ENCODE measurements around the gene ALDH1L1. TPM values are rescaled to one million over a fixed set of nuclear protein-coding genes. Genes with fewer than 3 reads are reported as not detected.

ALDH1L1 gene
- total and polyA plus RNA-seq, 2 of the 4 experiments (the other 2 are of a cell fraction): not detected

DNA sequence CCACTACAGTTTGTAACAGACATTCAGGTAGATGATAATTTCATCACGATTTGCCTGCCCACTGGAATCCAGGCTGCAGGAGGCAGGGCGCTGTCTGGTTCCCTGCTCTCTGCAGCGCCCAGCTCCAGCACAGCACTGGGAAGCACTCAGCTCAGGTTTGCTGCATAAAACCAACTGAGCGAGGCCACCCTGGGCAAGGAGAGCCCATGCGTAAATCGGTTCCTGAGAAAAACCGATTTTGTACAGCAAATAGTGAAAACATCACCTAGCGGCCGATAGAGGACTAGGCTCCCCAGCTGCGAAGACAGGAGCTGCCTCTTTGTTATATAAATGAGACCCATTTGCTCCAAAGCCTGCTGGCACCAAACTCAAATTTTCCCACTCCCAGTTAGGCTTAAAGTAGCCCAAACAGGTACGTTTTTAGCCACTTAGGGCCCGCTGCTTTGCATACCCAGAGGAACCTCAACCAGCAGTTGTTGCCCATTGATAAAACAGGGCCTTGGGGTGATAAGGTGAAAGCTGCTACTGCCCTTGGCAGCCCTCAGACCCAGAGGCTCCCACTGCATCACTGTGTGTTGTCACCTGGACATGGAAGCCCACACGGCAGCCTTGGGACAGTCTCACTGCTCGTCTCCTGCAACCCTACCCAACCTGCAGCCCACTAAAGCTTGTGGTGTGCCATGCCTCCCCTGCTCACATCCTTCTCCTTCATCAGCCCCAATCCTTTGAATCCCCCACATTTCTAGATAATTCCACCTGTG lies 47.5 kb downstream of the ALDH1L1 start (continued):
- TF ChIP-seq, protein P1, sequence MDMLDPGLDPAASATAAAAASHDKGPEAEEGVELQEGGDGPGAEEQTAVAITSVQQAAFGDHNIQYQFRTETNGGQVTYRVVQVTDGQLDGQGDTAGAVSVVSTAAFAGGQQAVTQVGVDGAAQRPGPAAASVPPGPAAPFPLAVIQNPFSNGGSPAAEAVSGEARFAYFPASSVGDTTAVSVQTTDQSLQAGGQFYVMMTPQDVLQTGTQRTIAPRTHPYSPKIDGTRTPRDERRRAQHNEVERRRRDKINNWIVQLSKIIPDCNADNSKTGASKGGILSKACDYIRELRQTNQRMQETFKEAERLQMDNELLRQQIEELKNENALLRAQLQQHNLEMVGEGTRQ (IDR thresholded peaks at IDR 0.05; ENCODE audit: low read depth, low read length): no peak

DNA sequence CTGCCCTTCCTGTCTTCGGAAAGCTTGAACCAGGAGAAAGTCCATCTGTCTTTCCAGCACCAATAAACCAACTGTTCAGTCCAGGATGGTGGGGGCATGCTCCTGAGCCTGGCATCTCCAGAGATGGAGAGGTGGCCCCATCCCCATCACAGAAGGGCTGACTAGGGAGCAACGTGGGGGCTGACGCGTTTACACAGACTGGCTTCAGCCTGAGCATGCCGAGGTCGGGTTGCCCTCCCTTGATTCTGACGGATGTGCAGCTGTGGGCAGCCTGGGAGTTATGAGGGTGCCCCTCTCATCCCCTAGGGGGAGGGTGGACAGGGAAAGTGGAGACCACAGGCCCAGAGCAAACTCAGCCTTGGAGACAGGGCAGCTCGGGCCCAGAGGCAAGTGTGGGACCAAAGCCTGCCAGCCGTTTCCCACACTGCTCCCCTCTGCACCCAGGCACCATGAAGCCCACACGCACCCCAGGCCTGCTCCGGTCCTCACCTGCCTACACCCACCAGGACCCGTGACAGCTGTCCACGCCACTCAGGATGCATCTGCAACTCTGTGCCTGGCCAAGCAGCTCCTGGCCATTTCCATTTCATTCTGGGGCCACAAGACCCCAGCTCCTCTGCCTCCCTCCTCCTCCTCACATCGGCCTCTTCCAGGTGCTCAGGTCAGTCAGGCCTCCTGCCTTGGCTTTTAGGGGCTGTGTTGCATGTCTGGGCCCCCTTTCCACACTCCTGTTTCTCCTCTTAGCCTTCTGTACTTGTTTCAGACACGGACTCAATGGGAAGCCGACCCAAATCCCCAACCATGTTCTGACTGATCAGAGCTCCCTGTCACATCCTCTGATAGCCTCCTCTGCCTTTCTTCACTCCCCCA lies 48.3 kb downstream of the ALDH1L1 start:
- H3K4me3 ChIP-seq (ENCODE audit: insufficient read depth, low read depth, low read length): no peak overlapping the region
- peaks cover 42% of the 10 kb centered on the region for H3K27me3 ChIP-seq (ENCODE audit: control insufficient read depth, insufficient read depth, low read length)
- DNase-seq (no peak), ATAC-seq (ENCODE audit: low read depth) (no peak)
- no peak overlapping the region for H4K91ac ChIP-seq (ENCODE audit: insufficient read depth, low read depth, low read length)
- no peak overlapping the region for H3K4me2 ChIP-seq (ENCODE audit: low read depth, low read length)
- H3K27ac ChIP-seq (ENCODE audit: insufficient read depth, low read length): no peak overlapping the region
- 67% methylated on average over 5 of the region's 16 CpGs; no CpG with 5 or more reads in 1 of the 2 experiments for WGBS, 2 experiments (ENCODE audit: extremely low coverage in 2 of 2, insufficient read length in 1 of 2)
- no peak overlapping the region for H2BK15ac ChIP-seq (ENCODE audit: low read depth, low read length)
- no peak overlapping the region for H4K5ac ChIP-seq (ENCODE audit: low read depth, low read length)
- no peak overlapping the region for H2AK9ac ChIP-seq (replicated peaks; ENCODE audit: low read depth, low read length, poor library complexity)
- no peak overlapping the region for H3K56ac ChIP-seq (ENCODE audit: extremely low read depth, insufficient read depth, low read length)
- no peak overlapping the region for H3K14ac ChIP-seq (replicated peaks; ENCODE audit: low read depth, low read length)
- H3K9ac ChIP-seq (ENCODE audit: low read depth, low read length): no peak overlapping the region
- H3K36me3 ChIP-seq (ENCODE audit: control insufficient read depth, insufficient read depth, low read length): no peaks in the 10 kb centered on the region
- dilution Hi-C loops (cut with HindIII; ENCODE audit: low sequenced_read_pairs, unreplicated experiment) (no loop called here), intact Hi-C loops (cut with micrococcal nuclease) (loop anchor here (5.0 to 10.0 kb wide), 4 partner anchors 160 to 390 kb away; partner anchors contain the start of genes CHST13 and ZXDC), in situ Hi-C loops (cut with MboI; ENCODE audit: low sequenced_read_pairs) (loop anchor here (5.0 kb wide), 1 partner anchor 255 kb away; no protein-coding TSS in a partner anchor)
- no TSS peak for BruUV-seq (replicated peaks)
- H3K23ac ChIP-seq (ENCODE audit: low read depth, low read length): no peak overlapping the region
- H2BK120ac ChIP-seq (ENCODE audit: low read depth, low read length): no peak overlapping the region
- no peak overlapping the region for H3K4ac ChIP-seq (ENCODE audit: low read depth, low read length)
- ChIA-PET POLR2A (ENCODE audit: unreplicated experiment) (no interaction called here), CTCF (interaction anchor here (0.6 to 2.7 kb wide), 3 partner anchors 17 to 66 kb away, joined by 3 to 10 read pairs (median 7); no protein-coding TSS in a partner anchor)
- H4K20me1 ChIP-seq (ENCODE audit: insufficient read depth, low read length): no peaks in the 10 kb centered on the region
- no peaks in the 10 kb centered on the region for H3K4me1 ChIP-seq (ENCODE audit: control insufficient read depth, insufficient read depth, low read length)
- no peak overlapping the region for H4K8ac ChIP-seq (ENCODE audit: low read depth in 2 of 2, low read length in 2 of 2)
- H3K9me3 ChIP-seq (ENCODE audit: control insufficient read depth, insufficient read depth, low read length): no peaks in the 10 kb centered on the region
- no peak overlapping the region for H2AFZ ChIP-seq (replicated peaks; ENCODE audit: low read length, poor library complexity)
- no peaks in the 10 kb centered on the region for H3K9me1 ChIP-seq (ENCODE audit: insufficient read depth, low read length)
- TF ChIP-seq CEBPB (IDR thresholded peaks at IDR 0.05; ENCODE audit: low read depth, low read length) (no peak), MAZ (IDR thresholded peaks at IDR 0.05; ENCODE audit: borderline replicate concordance, low read depth, low read length) (no peak), MXI1 (IDR thresholded peaks at IDR 0.05; ENCODE audit: borderline replicate concordance, low read depth, low read length) (no peak)
- H3K79me1 ChIP-seq (ENCODE audit: low read depth in 1 of 2, low read length in 2 of 2): no peaks in the 10 kb centered on the region
- H2AK5ac ChIP-seq (ENCODE audit: low read depth, low read length): no peak overlapping the region
- H3K18ac ChIP-seq (ENCODE audit: low read depth, low read length): no peak overlapping the region
- H2BK20ac ChIP-seq (ENCODE audit: low read depth, low read length): no peak overlapping the region
- H2BK5ac ChIP-seq (ENCODE audit: low read depth, low read length, poor library complexity, severe bottlenecking): no peak overlapping the region
